HepG2 (cell line): ENCODE results near the gene NFE2L1. TPM values are rescaled to one million over a fixed set of nuclear protein-coding genes. Genes with fewer than 3 reads are reported as not detected.

Source experiments
- AHR ChIP-seq: IDR thresholded peaks from 2 replicates; pipeline ENCODE4 v1.6.1; 2018; ENCODE audit warnings: missing genetic modification reagents, missing compliant biosample characterization
- CBFB ChIP-seq: sonication (generic); formaldehyde crosslinking; IDR thresholded peaks from 2 replicates; pipeline ENCODE4 v1.4.0; 2020; ENCODE audit warnings: missing genetic modification reagents
- ELF3 ChIP-seq: IDR thresholded peaks from 2 replicates; pipeline ENCODE4 v1.6.1; 2016; ENCODE audit warnings: missing genetic modification reagents, missing compliant biosample characterization
- EZH2 ChIP-seq: conservative IDR thresholded peaks from 2 replicates; pipeline ENCODE4 v1.6.1; 2012; ENCODE audit warnings: mild to moderate bottlenecking, low read depth, low read length, moderate library complexity
- FLYWCH1 ChIP-seq: sonication (generic); formaldehyde crosslinking; IDR thresholded peaks from 2 replicates; pipeline ENCODE4 v1.8.1; 2023; ENCODE audit warnings: mild to moderate bottlenecking, missing genetic modification reagents
- JUND ChIP-seq: sonication (generic); formaldehyde crosslinking; IDR thresholded peaks from 2 replicates; pipeline ENCODE4 v1.8.0; 2022; ENCODE audit warnings: mild to moderate bottlenecking, missing genetic modification reagents
- NR2F1 ChIP-seq, 2 experiments: fragments of 450-650 bp in 1 of 2; formaldehyde crosslinking in 1 of 2; IDR thresholded peaks; 2 replicates each; pipeline versions ENCODE4 v1.5.0 to v1.6.1; 2016 to 2020; ENCODE audit warnings: mild to moderate bottlenecking in 1 of 2, missing compliant biosample characterization in 1 of 2, missing genetic modification reagents in 1 of 2, moderate library complexity in 1 of 2
- PITX1 ChIP-seq: sonication (generic); formaldehyde crosslinking; IDR thresholded peaks from 2 replicates; pipeline ENCODE4 v1.5.1; 2020; ENCODE audit warnings: mild to moderate bottlenecking, missing genetic modification reagents
- POLR2G ChIP-seq: fragments of 200-400 bp; formaldehyde crosslinking; IDR thresholded peaks from 2 replicates; pipeline ENCODE4 v1.6.1; 2018; ENCODE audit warnings: mild to moderate bottlenecking, low read depth, low read length, moderate library complexity
- RNF2 ChIP-seq: fragments of 450-650 bp; conservative IDR thresholded peaks from 2 replicates; pipeline ENCODE4 v1.6.1; 2016; ENCODE audit warnings: low read depth
- SOX5 ChIP-seq: IDR thresholded peaks from 2 replicates; pipeline ENCODE4 v1.6.1; 2016; ENCODE audit warnings: borderline replicate concordance
- SSRP1 ChIP-seq: IDR thresholded peaks from 2 replicates; pipeline ENCODE4 v1.6.1; 2016; ENCODE audit warnings: control low read depth
- THAP7 ChIP-seq: sonication (generic); formaldehyde crosslinking; IDR thresholded peaks from 2 replicates; pipeline ENCODE4 v1.8.1; 2023; ENCODE audit warnings: mild to moderate bottlenecking, missing genetic modification reagents
- ZFP91 ChIP-seq: sonication (generic); formaldehyde crosslinking; IDR thresholded peaks from 2 replicates; pipeline ENCODE4 v1.9.0; 2022; ENCODE audit warnings: missing genetic modification reagents, mild to moderate bottlenecking, borderline replicate concordance
- ZNF335 ChIP-seq: sonication (generic); formaldehyde crosslinking; IDR thresholded peaks from 2 replicates; pipeline ENCODE4 v1.4.0; 2020; ENCODE audit warnings: missing genetic modification reagents
- ZNF777 ChIP-seq: sonication (generic); formaldehyde crosslinking; IDR thresholded peaks from 2 replicates; pipeline ENCODE4 v1.4.0; 2020; ENCODE audit warnings: missing genetic modification reagents
- ZNF891 ChIP-seq: sonication (generic); formaldehyde crosslinking; IDR thresholded peaks from 2 replicates; pipeline ENCODE4 v1.5.0; 2020; ENCODE audit warnings: mild to moderate bottlenecking, missing genetic modification reagents
- ZSCAN31 ChIP-seq: sonication (generic); formaldehyde crosslinking; IDR thresholded peaks from 2 replicates; pipeline ENCODE4 v1.5.0; 2020; ENCODE audit warnings: low read depth, mild to moderate bottlenecking, missing genetic modification reagents
- polyA plus RNA-seq, 8 experiments: library from polyadenylated mRNA; depleted of rRNA in 3 of 8; stranded (reverse) in 7 of 8; unstranded in 1 of 8; fragments of >200 nt; fragmentation: Illumina TruSeq in 4 of 8; extraction: Trizol in 4 of 8; gene quantifications; 2 replicates each; pipeline versions ENCODE4 v1.2.1 to v1.2.3, GENCODE V29; 2011 to 2016; ENCODE audit warnings: low read depth in 4 of 8, missing spikeins in 1 of 8, mixed read lengths in 1 of 8; ENCODE audit not compliant: insufficient read depth in 1 of 8
- total RNA-seq, 5 experiments: library from RNA; depleted of rRNA; stranded (reverse); fragments of >200 nt; fragmentation: Illumina TruSeq; extraction: Trizol; gene quantifications; 2 replicates each; pipeline ENCODE4 v1.2.3, GENCODE V29; 2016; ENCODE audit warnings: low read depth in 1 of 5
- TF ChIP-seq, protein P1 (sequence below): sonication (generic); formaldehyde crosslinking; IDR thresholded peaks from 2 replicates; pipeline ENCODE4 v1.4.0; 2020; ENCODE audit warnings: missing genetic modification reagents
- TF ChIP-seq, protein P2 (sequence below): sonication (generic); formaldehyde crosslinking; IDR thresholded peaks from 2 replicates; pipeline ENCODE4 v1.5.1; 2020; ENCODE audit warnings: mild to moderate bottlenecking, missing genetic modification reagents
- TF ChIP-seq, protein P3 (sequence below): sonication (generic); formaldehyde crosslinking; IDR thresholded peaks from 2 replicates; pipeline ENCODE4 v1.8.1; 2022; ENCODE audit warnings: low read depth, mild to moderate bottlenecking, missing genetic modification reagents
- TF ChIP-seq, protein P4 (sequence below): sonication (generic); formaldehyde crosslinking; IDR thresholded peaks from 2 replicates; pipeline ENCODE4 v1.8.0; 2022; ENCODE audit warnings: low read depth, missing genetic modification reagents

NFE2L1 gene
- total and polyA plus RNA-seq, 2 of the 13 experiments (the other 11 are each of a cell fraction or from before 2014, with no cell fraction given): 67.0 to 234 TPM

DNA sequence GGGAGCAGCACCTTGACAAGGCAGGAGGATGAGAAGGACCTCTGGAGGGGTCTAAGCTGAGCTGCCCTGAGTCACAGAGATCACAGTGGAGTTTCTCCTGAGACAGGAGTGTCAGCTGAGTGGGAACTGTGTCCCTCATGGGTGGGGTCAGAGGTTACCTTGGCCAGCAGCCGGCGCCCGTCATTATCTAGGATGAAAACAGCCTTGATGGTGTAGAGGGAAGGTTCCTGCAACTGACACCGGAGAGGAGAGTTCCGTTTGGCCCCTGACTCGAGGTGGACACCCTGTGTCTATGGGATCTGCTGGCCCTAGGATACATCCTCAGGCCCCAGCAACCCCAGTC, 11.5 kb upstream of the NFE2L1 start (continued):
- TF ChIP-seq NR2F1 (CRISPR knock-in tag; IDR thresholded peaks at IDR 0.05): 0 out of 4 replicates have a peak, but pooled peaks of 1 of the 2 experiments have one; percentile 5
- no peak for TF ChIP-seq RNF2
- TF ChIP-seq ZNF335: no peak
- no peak for TF ChIP-seq SOX5 (CRISPR knock-in tag)
- TF ChIP-seq EZH2: no peak
- 0 out of 2 replicates have a peak, but pooled peaks have one; percentile 40 for TF ChIP-seq CBFB (CRISPR knock-in tag)
- no peak for TF ChIP-seq JUND (CRISPR knock-in tag)
- TF ChIP-seq POLR2G: no peak
- no peak for TF ChIP-seq ZNF777 (CRISPR knock-in tag)
- TF ChIP-seq SSRP1 (CRISPR knock-in tag): no peak
- TF ChIP-seq THAP7 (CRISPR knock-in tag): no peak
- no peak for TF ChIP-seq ELF3
- TF ChIP-seq, protein P1, sequence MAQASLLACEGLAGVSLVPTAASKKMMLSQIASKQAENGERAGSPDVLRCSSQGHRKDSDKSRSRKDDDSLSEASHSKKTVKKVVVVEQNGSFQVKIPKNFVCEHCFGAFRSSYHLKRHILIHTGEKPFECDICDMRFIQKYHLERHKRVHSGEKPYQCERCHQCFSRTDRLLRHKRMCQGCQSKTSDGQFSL: no peak
- no peak for TF ChIP-seq FLYWCH1
- TF ChIP-seq, protein P2, sequence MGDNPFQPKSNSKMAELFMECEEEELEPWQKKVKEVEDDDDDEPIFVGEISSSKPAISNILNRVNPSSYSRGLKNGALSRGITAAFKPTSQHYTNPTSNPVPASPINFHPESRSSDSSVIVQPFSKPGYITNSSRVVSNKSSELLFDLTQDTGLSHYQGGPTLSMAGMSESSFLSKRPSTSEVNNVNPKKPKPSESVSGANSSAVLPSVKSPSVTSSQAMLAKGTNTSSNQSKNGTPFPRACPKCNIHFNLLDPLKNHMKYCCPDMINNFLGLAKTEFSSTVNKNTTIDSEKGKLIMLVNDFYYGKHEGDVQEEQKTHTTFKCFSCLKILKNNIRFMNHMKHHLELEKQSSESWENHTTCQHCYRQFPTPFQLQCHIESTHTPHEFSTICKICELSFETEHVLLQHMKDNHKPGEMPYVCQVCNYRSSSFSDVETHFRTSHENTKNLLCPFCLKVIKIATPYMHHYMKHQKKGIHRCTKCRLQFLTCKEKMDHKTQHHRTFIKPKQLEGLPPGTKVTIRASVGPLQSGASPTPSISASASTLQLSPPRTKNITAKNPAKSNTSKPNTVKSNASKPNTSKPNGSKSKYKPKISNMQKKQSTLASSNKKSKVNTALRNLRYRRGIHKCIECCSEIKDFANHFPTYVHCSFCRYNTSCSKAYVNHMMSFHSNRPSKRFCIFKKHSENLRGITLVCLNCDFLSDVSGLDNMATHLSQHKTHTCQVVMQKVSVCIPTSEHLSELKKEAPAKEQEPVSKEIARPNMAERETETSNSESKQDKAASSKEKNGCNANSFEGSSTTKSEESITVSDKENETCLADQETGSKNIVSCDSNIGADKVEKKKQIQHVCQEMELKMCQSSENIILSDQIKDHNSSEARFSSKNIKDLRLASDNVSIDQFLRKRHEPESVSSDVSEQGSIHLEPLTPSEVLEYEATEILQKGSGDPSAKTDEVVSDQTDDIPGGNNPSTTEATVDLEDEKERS (CRISPR knock-in tag): no peak
- TF ChIP-seq, protein P3, sequence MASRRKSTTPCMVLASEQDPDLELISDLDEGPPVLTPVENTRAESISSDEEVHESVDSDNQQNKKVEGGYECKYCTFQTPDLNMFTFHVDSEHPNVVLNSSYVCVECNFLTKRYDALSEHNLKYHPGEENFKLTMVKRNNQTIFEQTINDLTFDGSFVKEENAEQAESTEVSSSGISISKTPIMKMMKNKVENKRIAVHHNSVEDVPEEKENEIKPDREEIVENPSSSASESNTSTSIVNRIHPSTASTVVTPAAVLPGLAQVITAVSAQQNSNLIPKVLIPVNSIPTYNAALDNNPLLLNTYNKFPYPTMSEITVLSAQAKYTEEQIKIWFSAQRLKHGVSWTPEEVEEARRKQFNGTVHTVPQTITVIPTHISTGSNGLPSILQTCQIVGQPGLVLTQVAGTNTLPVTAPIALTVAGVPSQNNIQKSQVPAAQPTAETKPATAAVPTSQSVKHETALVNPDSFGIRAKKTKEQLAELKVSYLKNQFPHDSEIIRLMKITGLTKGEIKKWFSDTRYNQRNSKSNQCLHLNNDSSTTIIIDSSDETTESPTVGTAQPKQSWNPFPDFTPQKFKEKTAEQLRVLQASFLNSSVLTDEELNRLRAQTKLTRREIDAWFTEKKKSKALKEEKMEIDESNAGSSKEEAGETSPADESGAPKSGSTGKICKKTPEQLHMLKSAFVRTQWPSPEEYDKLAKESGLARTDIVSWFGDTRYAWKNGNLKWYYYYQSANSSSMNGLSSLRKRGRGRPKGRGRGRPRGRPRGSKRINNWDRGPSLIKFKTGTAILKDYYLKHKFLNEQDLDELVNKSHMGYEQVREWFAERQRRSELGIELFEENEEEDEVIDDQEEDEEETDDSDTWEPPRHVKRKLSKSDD (CRISPR knock-in tag): no peak
- no peak for TF ChIP-seq PITX1
- TF ChIP-seq AHR (CRISPR knock-in tag): no peak
- TF ChIP-seq ZNF891 (CRISPR knock-in tag): no peak
- TF ChIP-seq ZFP91 (CRISPR knock-in tag): no peak
- no peak for TF ChIP-seq ZSCAN31 (CRISPR knock-in tag)
- TF ChIP-seq, protein P4, sequence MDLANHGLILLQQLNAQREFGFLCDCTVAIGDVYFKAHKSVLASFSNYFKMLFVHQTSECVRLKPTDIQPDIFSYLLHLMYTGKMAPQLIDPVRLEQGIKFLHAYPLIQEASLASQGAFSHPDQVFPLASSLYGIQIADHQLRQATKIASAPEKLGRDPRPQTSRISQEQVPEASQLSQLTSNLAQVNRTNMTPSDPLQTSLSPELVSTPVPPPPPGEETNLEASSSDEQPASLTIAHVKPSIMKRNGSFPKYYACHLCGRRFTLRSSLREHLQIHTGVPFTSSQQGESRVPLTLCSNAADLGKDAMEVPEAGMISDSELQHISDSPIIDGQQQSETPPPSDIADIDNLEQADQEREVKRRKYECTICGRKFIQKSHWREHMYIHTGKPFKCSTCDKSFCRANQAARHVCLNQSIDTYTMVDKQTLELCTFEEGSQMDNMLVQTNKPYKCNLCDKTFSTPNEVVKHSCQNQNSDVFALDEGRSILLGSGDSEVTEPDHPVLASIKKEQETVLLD (CRISPR knock-in tag): no peak
